ENCODE data around the gene HPS1.

HPS1 gene

DNA sequence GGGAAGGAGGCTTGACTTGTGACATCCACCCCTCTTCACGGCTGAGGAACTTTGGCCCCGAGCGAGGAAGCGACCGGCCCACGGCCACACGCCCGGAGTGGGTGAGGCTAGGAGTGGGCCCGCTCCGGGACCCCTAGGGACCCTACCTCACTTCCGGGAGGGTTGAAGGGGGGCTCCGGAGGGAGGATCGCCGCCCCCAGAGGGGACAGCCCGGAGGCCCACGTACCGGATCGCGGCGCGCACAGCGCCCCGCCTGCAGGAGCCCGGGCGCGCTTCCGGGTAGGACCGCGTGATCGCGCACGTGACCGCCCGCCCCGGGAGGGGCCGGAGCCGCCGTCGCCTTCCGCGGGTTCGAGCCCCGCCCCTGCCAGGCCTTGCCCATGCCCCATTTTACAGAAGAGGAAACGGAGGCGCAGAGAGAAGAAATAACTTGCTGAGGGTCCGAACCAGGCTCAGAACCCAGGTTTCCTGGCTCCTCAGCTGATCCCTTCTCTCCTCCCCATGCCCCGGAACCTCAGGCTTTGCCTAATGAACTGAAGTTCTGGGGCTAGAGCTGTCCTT is at the start of gene HPS1:
Gene HPS1, minus strand, starts transcription at position 275 of the 561 bp plus-strand sequence. CDS start 3,695 bp downstream, outside the sequence.
- peak; percentile 78 for DNase-seq (ENCODE audit: low spot score)

DNA sequence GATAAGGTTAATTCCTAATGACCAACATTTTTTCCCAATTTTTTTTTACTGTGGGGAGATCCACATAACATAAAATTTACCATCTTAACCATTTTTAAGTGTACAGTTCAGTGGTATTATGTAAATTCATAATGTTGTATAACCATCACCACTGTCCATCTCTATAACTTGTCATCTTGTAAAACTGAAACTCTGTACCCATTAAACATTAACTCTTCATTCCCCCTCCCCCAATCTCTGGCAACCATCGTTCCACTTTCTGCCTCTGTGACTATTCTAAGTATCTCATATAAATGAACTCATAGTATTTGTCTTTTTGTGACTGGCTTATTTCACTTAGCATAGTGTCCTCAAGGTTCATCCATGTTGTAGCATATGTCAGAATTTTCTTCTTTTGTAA is 46.0 kb upstream of the HPS1 start:
- DNase-seq (ENCODE audit: low spot score), result no peak

GRCh38 chr10:98489561-98490481 is 43.1 kb upstream of the HPS1 start:
- no peak for DNase-seq (ENCODE audit: low spot score)

- no peak for DNase-seq (ENCODE audit: low spot score)
Measured at GRCh38 chr10:98488669-98489430, 42.1 kb upstream of the HPS1 start.

DNA sequence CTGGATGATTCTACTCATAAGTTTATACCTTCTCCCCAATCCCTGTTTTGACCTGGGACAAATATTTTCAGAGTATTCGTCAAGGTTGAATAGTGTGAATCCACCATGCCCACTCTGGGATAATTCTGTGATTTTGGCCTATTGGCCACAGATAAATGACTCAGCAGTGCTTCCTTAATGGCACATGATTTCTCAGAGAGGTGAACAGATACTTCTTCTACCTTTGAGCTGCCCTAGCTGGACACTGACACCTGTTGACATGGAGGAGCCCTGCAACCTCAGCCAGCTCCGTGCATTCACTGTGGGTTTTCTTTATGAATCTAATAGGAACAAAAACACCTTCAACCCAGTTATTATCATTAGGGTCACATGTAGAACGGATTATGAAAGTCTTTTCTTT is 40.9 kb upstream of the HPS1 start:
- DNase-seq (ENCODE audit: low spot score), result no peak

DNA sequence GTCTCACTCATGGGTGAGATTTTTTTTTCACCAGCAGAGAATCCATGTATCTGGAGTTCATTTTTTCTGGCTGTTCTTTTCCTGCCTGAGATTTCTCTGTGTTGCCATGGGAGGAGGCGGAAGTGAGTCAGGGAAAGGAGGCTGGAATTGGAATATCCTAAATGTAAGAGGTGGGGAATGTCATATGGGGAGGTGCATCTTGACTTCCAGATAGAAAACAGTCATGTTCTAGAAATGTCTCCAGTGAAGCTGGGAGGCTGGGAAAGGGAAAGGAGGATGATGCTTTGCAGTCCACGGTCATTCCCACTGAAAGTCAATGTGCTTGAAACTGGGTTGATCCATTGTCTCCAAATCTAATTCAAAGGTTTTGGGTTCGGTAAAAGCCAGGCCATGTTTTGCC is 39.7 kb upstream of the HPS1 start:
- no peak for DNase-seq (ENCODE audit: low spot score)

DNA sequence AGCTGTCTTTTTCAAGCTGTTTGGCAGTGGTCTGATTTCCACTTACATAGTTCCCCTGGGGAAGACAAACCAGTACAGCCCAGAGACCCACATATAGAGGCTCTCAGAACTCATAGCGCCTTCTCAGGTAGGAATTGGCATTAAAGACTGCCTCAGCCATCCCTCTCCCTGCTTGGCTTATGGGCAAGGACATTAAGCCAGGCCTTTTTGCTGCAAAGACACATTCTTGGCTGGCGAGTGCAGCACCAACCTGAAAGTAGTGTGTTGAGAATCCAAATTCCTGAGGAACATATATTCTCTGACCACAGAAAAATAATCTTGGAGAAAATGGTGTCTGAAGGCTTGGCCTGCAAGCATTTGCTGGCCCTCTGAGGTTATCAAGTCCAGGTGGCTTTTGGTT is 39.2 kb upstream of the HPS1 start:
- DNase-seq (ENCODE audit: low spot score), result no peak

GRCh38 chr10:98483658-98484057 is 36.9 kb upstream of the HPS1 start:
- no peak for DNase-seq (ENCODE audit: low spot score)

GRCh38 chr10:98482096-98482495 is 35.4 kb upstream of the HPS1 start:
- DNase-seq (ENCODE audit: low spot score), result no peak

- DNase-seq (ENCODE audit: low spot score), result no peak
Measured at GRCh38 chr10:98481404-98481945, 34.7 kb upstream of the HPS1 start.

- no peak for DNase-seq (ENCODE audit: low spot score)
Measured at GRCh38 chr10:98478430-98479222, 31.9 kb upstream of the HPS1 start.

GRCh38 chr10:98477861-98478260 is 31.1 kb upstream of the HPS1 start:
- no peak for DNase-seq (ENCODE audit: low spot score)

DNA sequence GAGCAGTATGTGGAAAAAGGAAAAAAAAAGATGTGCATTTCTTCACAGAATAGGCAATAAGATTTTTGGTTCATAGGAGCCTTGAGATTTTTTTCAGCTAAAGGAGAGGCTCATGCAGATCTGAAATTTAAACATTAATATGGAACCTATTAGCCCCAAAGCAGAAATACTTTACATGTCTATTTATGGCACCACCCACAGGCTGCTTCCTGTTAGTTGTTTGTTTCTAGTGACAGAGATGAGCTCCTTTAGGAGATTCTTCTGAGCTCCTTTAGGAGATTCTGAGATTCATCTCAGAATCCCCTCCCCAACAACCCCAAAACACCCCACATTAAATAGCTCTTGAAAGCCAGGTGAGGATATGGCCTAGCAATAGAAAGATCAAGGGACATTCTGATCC is 27.9 kb upstream of the HPS1 start:
- DNase-seq (ENCODE audit: low spot score), result no peak

DNA sequence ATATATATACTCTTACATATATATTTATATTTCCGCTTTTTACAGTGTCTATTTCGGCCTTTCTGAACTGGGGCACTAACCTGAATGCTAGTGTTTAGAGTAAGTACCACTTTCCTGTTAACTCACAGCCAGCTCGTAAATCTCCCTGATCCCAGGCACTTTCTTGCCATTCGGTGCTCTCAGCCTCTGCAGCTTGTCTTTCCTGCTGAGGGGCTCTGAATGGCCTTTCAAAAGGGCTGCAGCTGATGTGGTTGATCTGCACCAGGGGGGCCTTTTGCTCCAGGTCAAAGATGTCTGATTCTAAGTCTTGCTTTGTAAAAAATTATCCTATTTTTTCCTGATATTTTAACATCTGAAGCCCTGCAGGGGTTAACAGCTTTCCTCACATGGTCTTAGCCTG is 25.5 kb upstream of the HPS1 start:
- no peak for DNase-seq (ENCODE audit: low spot score)

- no peak for DNase-seq (ENCODE audit: low spot score)
Measured at GRCh38 chr10:98470850-98471249, 24.1 kb upstream of the HPS1 start.

- DNase-seq (ENCODE audit: low spot score), result no peak
Measured at GRCh38 chr10:98469001-98469931, 22.5 kb upstream of the HPS1 start.

DNA sequence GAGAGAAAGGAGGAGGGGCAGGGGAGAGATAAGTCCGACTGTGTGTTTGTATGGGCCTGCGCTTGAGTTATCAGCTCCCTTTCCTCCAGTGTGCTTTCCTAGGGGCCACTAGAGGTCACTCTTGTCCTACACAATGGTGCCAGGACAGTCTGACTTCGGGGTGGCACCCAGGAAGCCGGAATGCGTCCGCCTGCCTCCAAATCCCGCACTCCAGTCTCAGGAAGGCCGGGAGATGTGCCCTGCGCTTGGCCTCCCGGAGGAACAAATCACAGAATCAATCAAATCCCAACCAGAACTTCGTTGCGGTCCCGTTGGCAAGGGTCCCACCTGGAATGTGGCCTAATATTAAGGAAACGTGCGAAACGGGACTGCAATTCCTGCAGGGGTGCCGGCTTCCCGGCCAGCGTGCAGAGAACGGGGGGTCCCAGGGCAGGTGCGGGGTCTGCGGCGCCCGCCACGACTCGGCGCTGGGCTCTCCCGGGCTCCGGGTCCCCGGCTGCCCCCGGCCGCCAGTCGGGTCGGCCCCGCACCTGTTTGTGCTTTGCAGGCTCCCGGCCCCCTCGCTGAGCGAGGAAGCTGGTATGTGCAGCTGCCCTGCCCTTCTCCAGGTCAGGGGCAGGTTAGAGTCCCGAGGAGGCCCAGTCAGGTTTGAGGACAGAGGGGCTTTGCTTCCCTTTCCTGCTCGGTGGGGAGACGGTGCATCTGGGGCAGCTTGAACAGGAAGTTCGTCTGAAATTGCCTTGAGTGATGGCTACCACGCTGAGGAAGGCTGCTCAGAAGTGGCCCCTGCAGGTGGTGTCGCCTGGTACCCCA is 21.0 kb upstream of the HPS1 start:
- DNase-seq (ENCODE audit: low spot score), result peak; percentile 82

GRCh38 chr10:98466861-98467505 is 20.2 kb upstream of the HPS1 start:
- DNase-seq (ENCODE audit: low spot score), result no peak

DNA sequence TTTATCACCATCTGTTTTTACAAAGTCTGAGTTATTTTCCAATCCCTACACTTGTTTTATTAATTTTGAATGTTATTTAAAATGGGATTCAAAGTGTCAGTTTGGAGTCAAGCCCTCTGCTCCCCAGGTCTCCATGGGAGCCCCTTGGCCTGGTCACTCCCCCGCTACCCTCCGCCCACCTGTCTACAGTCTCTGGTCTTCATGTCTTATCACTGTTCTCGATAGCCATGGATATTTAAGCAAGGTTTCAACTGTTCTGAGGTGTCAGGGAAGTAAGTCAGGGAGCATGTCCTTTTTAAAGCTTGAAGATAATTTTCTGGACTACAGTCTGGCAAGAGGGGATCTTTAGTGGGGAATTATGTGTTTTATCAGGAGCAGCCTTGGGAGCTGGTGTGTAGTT is 19.1 kb upstream of the HPS1 start:
- no peak for DNase-seq (ENCODE audit: low spot score)
